Hematopoietic multipotent progenitor cell treated with erythropoietin and hydrocortisone succinate and interleukin-3 and kit ligand, for 17 days (in vitro differentiated cells): ENCODE measurements around the gene MRGPRD.

Experiments used
- DNase-seq: peaks from one replicate; pipeline ENCODE4 v3.0.0-alpha.2; 2015; ENCODE audit warnings: low spot score

Gene MRGPRD

GRCh38 chr11:68946416-68947090 is 34.2 kb downstream of the MRGPRD start:
- no peak for DNase-seq

GRCh38 chr11:68942751-68943271 is 38.0 kb downstream of the MRGPRD start:
- no peak for DNase-seq

DNA sequence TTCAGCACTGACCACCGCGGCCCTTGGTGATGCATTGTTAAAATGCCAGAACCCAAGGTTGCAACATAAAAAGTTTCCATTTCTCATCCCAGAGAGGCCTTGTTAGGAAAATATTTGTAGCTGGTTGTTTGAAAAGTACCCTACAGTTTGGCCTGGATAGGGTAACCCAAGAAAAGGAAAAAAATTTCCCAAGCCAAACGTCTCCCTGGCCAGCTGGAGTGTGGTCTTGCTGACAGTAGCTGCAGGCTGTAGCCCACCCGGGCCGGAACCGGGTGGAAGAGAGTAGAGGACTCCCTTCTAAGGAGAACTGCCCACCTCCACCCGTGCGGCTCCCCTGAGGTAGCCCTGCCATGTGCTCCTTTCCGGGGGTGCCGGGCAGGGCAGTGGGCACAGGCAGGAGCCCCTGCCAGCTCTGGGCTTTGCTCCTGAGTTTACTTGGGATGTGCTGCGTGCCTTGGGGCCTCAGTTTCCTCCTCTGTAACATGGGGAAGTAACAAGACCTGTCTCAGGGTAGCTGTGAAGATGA is 38.6 kb downstream of the MRGPRD start:
- DNase-seq: no peak

GRCh38 chr11:68941324-68942094 is 39.3 kb downstream of the MRGPRD start:
- DNase-seq: no peak

- no peak for DNase-seq
These were observed 40.0 kb downstream of the MRGPRD start for GRCh38 chr11:68940651-68941323.

- no peak for DNase-seq
These were observed 40.9 kb downstream of the MRGPRD start for GRCh38 chr11:68939583-68940555.

- no peak for DNase-seq
These were observed 41.8 kb downstream of the MRGPRD start for GRCh38 chr11:68938816-68939582.

- DNase-seq: no peak
These were observed 42.7 kb downstream of the MRGPRD start for GRCh38 chr11:68938088-68938487.

- DNase-seq: no peak
These were observed 43.8 kb downstream of the MRGPRD start for GRCh38 chr11:68936676-68937620.

GRCh38 chr11:68936358-68936636 is 44.5 kb downstream of the MRGPRD start:
- DNase-seq: no peak

DNA sequence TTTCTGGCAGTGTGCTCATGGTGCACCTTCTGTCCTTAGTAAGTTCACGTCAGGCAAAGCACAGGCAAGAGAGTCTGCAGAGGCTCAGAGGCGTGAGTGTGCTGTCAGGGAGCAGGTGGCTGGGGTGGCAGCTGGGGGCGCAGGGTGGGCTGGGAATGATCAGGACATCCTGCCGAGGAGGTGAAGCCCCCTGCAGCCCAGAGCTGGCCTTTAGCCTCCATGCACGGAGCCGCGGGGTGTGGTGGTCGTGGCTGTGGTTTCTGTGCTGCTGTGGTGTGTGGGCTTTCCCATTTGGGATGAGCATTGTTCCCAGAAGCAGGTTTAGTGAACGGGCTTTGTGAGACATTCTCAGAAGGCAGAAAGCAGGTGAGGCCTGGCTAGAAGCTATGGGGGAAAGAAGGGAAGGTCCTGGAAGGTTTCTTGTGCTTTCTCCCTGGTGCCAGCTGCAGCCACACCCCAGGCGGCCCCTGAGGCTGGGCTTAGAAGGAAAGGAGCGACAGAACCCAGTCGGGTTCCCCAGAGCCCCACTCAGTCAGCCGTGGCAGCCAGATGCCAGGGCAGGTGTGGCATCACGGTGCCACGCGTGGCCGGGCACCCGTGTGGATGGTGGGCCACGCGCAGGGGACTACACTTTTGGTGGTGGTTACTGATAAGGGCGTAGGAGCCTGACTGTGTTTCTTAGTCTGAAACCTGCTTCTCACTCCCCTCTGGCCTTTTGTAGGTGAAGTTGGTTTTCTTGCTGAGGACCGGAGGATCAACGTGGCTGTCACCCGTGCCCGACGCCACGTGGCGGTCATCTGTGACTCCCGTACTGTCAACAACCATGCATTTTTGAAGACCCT is 45.0 kb downstream of the MRGPRD start:
- DNase-seq: no peak

DNA sequence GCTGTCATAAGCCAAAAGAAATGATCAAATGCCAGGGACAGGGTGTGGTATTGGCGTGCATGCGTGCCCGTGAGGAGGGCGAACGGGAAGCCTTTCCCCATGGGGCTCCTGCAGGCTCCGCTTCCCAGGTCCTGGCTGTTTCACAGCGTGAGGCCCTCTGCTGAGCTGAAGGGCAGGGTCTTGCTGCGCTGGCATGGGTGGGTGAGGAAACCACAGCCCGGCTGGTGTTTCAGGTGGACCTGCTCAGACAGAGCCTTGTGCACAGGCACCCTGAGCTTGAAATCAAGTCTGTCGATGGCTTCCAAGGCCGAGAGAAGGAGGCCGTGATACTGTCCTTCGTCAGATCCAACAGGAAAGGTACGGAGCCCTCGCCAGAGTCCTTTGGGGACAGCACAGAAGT is 45.7 kb downstream of the MRGPRD start:
- DNase-seq: no peak

- no peak for DNase-seq
These were observed 46.1 kb downstream of the MRGPRD start for GRCh38 chr11:68934666-68935065.

DNA sequence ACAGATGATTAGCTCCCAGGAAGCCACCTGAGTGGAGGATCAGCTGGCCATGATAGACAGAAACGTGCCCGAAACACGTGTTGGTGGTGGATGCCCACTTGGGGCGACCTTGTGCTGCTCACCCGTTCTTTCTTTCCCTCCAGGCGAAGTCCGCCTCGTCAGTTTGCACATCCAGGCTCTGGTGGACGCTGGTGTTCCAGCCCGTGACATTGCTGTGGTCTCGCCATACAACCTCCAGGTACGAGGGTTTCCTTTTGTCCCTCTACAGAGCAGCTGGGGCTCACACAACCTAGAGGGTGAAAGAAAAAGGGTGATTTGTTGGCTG is 46.5 kb downstream of the MRGPRD start:
- no peak for DNase-seq

DNA sequence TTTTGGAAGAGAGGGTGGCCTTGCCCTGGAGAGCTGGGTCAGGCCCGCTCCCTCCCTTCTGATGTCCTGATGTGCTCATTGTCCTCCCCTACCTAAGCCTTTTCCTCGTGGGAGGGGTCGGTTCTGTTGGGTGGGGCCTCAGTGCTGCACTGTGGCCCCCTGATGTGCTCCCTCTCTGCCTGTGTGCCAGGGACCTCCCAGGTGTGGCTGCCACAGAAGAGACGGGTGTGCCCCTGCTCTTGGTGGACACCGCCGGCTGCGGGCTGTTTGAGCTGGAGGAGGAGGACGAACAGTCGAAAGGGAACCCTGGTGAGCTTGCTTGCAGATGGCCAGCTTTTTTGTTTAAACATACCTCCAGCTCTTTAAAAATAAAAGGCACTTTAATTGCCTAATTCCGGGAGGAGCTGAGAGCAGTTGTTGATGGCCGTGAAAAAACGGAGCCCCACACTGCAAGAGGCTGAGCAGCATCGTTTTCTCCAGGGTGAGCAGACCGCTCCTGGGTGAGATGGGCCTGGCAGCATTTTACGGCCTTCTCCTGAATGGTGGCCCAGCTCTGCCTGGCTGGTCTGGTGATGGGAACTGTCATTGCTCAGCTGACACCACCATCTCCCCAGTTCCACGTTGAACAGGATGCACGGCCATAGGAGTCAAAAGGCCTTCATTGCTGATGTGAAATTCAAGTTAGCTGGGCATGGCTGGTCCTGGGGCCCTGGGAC is 47.0 kb downstream of the MRGPRD start:
- no peak for DNase-seq

- no peak for DNase-seq
These were observed 47.7 kb downstream of the MRGPRD start for GRCh38 chr11:68932933-68933577.

- no peak for DNase-seq
These were observed 48.4 kb downstream of the MRGPRD start for GRCh38 chr11:68932358-68932757.

DNA sequence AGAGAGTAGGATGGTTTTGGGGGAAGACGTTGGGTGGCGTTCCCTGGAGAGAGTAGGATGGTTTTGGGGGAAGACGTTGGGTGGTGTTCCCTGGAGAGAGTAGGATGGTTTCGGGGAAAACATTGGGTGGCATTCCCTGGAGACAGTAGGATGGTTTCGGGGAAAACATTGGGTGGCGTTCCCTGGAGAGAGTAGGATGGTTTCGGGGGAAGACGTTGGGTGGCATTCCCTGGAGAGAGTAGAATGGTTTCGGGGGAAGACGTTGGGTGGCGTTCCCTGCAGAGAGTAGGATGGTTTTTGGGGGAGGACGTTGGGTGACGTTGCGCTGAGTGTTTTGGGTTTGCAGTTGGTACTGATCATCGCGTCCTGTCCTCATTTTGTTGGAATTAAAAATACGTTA is 48.9 kb downstream of the MRGPRD start:
- no peak for DNase-seq
